ENCODE data around the gene ATP2C2.

DNA sequence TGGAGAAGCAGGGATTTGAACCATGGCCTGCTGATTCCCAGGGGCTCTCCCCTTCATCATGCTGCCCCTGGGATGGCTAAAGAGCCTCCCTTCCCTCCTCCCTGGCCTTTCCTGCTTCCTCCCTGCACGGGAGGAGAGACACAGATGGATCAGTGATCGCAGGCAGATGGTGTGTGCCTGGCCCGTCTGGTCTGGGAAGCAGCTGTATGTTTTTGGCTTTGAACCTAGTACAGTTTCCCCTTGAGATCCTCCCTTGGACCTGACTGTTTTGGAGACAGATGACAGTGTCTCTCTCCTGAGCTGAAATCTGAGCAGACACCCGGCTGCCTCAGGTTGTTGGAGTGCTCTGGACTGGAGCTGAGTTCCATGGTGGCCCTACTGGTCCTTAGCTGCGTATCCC, 29.0 kb upstream of the ATP2C2 start:
- TF ChIP-seq, protein P1, sequence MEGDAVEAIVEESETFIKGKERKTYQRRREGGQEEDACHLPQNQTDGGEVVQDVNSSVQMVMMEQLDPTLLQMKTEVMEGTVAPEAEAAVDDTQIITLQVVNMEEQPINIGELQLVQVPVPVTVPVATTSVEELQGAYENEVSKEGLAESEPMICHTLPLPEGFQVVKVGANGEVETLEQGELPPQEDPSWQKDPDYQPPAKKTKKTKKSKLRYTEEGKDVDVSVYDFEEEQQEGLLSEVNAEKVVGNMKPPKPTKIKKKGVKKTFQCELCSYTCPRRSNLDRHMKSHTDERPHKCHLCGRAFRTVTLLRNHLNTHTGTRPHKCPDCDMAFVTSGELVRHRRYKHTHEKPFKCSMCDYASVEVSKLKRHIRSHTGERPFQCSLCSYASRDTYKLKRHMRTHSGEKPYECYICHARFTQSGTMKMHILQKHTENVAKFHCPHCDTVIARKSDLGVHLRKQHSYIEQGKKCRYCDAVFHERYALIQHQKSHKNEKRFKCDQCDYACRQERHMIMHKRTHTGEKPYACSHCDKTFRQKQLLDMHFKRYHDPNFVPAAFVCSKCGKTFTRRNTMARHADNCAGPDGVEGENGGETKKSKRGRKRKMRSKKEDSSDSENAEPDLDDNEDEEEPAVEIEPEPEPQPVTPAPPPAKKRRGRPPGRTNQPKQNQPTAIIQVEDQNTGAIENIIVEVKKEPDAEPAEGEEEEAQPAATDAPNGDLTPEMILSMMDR (IDR thresholded peaks at IDR 0.05; ENCODE audit: insufficient read depth, low read length, poor library complexity, severe bottlenecking) = no peak
- TF ChIP-seq EZH2phosphoT487 (conservative IDR thresholded peaks at IDR 0.05; ENCODE audit: low read length) = no peak

Data from SU-DHL-6 (cell line).